WTC11 (cell line): ENCODE results near the gene HHIP. TPM values are rescaled to one million over a fixed set of nuclear protein-coding genes. Genes with fewer than 3 reads are reported as not detected.

ENCODE experiments used
- ATAC-seq: fragments of 200-7000 bp; cut with Tn5 transposase; 2 replicates; pipeline ENCODE4 v1.10.0; 2021; ENCODE audit warnings: mild to moderate bottlenecking, moderate library complexity
- CTCF ChIA-PET: fragments of 300-600 bp; sonication (Branson Sonifier 250); formaldehyde crosslinking; loops from one replicate; lab custom pipeline; 2021; ENCODE audit warnings: antibody characterized with exemption; lab: Charles Lee
- POLR2A ChIA-PET: fragments of 350-600 bp; sonication (Branson Sonifier 250); formaldehyde crosslinking; loops from one replicate; lab custom pipeline; 2021; ENCODE audit warnings: antibody characterized with exemption; lab: Charles Lee
- DNase-seq: peaks from one replicate; pipeline ENCODE4 v3.0.0; 2021; ENCODE audit warnings: low spot score
- H3K27ac Mint-ChIP-seq: 2 replicates; pipeline ENCODE4 v1.8.0; 2021; ENCODE audit warnings: mixed read lengths
- H3K27me3 Mint-ChIP-seq: 2 replicates; pipeline ENCODE4 v1.8.0; 2021; ENCODE audit warnings: low read depth, mild to moderate bottlenecking, moderate library complexity, mixed read lengths
- H3K36me3 Mint-ChIP-seq: 2 replicates; pipeline ENCODE4 v1.8.0; 2021; ENCODE audit warnings: mixed read lengths
- H3K4me1 Mint-ChIP-seq: 2 replicates; pipeline ENCODE4 v1.8.0; 2022; ENCODE audit warnings: mixed read lengths
- H3K4me3 Mint-ChIP-seq: 2 replicates; pipeline ENCODE4 v1.8.0; 2021; ENCODE audit warnings: mild to moderate bottlenecking, moderate library complexity, mixed read lengths
- H3K9me3 Mint-ChIP-seq: 2 replicates; pipeline ENCODE4 v1.8.0; 2021; ENCODE audit warnings: mixed read lengths
- CREM ChIP-seq: sonication (generic); formaldehyde crosslinking; IDR thresholded peaks from 2 replicates; pipeline ENCODE4 v1.8.1; 2022; ENCODE audit warnings: mild to moderate bottlenecking, missing genetic modification reagents, moderate library complexity
- ELF4 ChIP-seq: sonication (generic); formaldehyde crosslinking; IDR thresholded peaks from 2 replicates; pipeline ENCODE4 v1.8.1; 2022; ENCODE audit warnings: low read depth, mild to moderate bottlenecking, moderate library complexity, missing genetic modification reagents
- EMX1 ChIP-seq: fragments of 250-450 bp; sonication (Bioruptor Pico); IDR thresholded peaks from 2 replicates; pipeline ENCODE4 v1.8.0; 2021; ENCODE audit warnings: mild to moderate bottlenecking
- ESRRA ChIP-seq: sonication (generic); formaldehyde crosslinking; IDR thresholded peaks from 2 replicates; pipeline ENCODE4 v1.8.1; 2022; ENCODE audit warnings: mild to moderate bottlenecking, missing genetic modification reagents, borderline replicate concordance
- ETV6 ChIP-seq: sonication (generic); formaldehyde crosslinking; IDR thresholded peaks from 2 replicates; pipeline ENCODE4 v1.8.1; 2022; ENCODE audit warnings: mild to moderate bottlenecking, missing genetic modification reagents
- GRHL2 ChIP-seq: fragments of 250-450 bp; sonication (Bioruptor Pico); IDR thresholded peaks from 2 replicates; pipeline ENCODE4 v1.8.0; 2022; ENCODE audit warnings: mild to moderate bottlenecking, moderate library complexity; ENCODE audit not compliant: insufficient replicate concordance, severe bottlenecking
- GTF2I ChIP-seq: fragments of 250-450 bp; sonication (Bioruptor Pico); conservative IDR thresholded peaks from 2 replicates; pipeline ENCODE4 v1.4.0; 2021; ENCODE audit warnings: mild to moderate bottlenecking
- NFYB ChIP-seq: sonication (generic); formaldehyde crosslinking; conservative IDR thresholded peaks from 2 replicates; pipeline ENCODE4 v1.8.0; 2022; ENCODE audit warnings: low read depth, missing genetic modification reagents
- NR2C2 ChIP-seq: sonication (generic); formaldehyde crosslinking; IDR thresholded peaks from 2 replicates; pipeline ENCODE4 v1.8.0; 2022; ENCODE audit warnings: mild to moderate bottlenecking, missing genetic modification reagents
- RORB ChIP-seq: fragments of 250-450 bp; sonication (Bioruptor Pico); IDR thresholded peaks from 2 replicates; pipeline ENCODE4 v1.9.0; 2021; ENCODE audit warnings: mild to moderate bottlenecking
- SOX15 ChIP-seq: fragments of 250-450 bp; sonication (Bioruptor Pico); IDR thresholded peaks from 2 replicates; pipeline ENCODE4 v1.9.0; 2021; ENCODE audit warnings: mild to moderate bottlenecking
- TCF7 ChIP-seq: sonication (generic); formaldehyde crosslinking; IDR thresholded peaks from 2 replicates; pipeline ENCODE4 v1.8.0; 2022; ENCODE audit warnings: mild to moderate bottlenecking, low read depth, missing genetic modification reagents, moderate library complexity
- ZBTB21 ChIP-seq: sonication (generic); formaldehyde crosslinking; IDR thresholded peaks from 2 replicates; pipeline ENCODE4 v1.8.1; 2023; ENCODE audit warnings: mild to moderate bottlenecking, missing genetic modification reagents, borderline replicate concordance
- ZNF671 ChIP-seq: fragments of 250-450 bp; sonication (Bioruptor Pico); IDR thresholded peaks from 2 replicates; pipeline ENCODE4 v1.8.0; 2021; ENCODE audit warnings: mild to moderate bottlenecking
- total RNA-seq: library from RNA; stranded (reverse); gene quantifications from 3 replicates; pipeline ENCODE4 v1.2.3, GENCODE V29; 2021
- TF ChIP-seq, protein P1 (sequence below): sonication (generic); formaldehyde crosslinking; IDR thresholded peaks from 2 replicates; pipeline ENCODE4 v1.8.1; 2023; ENCODE audit warnings: mild to moderate bottlenecking, missing genetic modification reagents, borderline replicate concordance
- TF ChIP-seq, protein P2 (sequence below): sonication (generic); formaldehyde crosslinking; IDR thresholded peaks from 2 replicates; pipeline ENCODE4 v1.8.1; 2022; ENCODE audit warnings: missing genetic modification reagents, borderline replicate concordance
- TF ChIP-seq, protein P3 (sequence below): sonication (generic); formaldehyde crosslinking; IDR thresholded peaks from 2 replicates; pipeline ENCODE4 v1.8.0; 2023; ENCODE audit warnings: missing genetic modification reagents
- TF ChIP-seq, protein P4 (sequence below): sonication (generic); formaldehyde crosslinking; IDR thresholded peaks from 2 replicates; pipeline ENCODE4 v1.8.0; 2022; ENCODE audit warnings: mild to moderate bottlenecking, missing genetic modification reagents
- TF ChIP-seq, protein P5 (sequence below): sonication (generic); formaldehyde crosslinking; IDR thresholded peaks from 2 replicates; pipeline ENCODE4 v1.8.1; 2022; ENCODE audit warnings: mild to moderate bottlenecking, moderate library complexity, missing genetic modification reagents
- TF ChIP-seq, protein P6 (sequence below): sonication (generic); formaldehyde crosslinking; IDR thresholded peaks from 2 replicates; pipeline ENCODE4 v1.8.1; 2023; ENCODE audit warnings: mild to moderate bottlenecking, missing genetic modification reagents, moderate library complexity
- TF ChIP-seq, protein P7 (sequence below): sonication (generic); formaldehyde crosslinking; IDR thresholded peaks from 2 replicates; pipeline ENCODE4 v1.8.1; 2023; ENCODE audit warnings: mild to moderate bottlenecking, moderate library complexity, missing genetic modification reagents
- TF ChIP-seq, protein P8 (sequence below): sonication (generic); formaldehyde crosslinking; IDR thresholded peaks from 2 replicates; pipeline ENCODE4 v1.8.1; 2023; ENCODE audit warnings: mild to moderate bottlenecking, missing genetic modification reagents
- TF ChIP-seq, protein P9 (sequence below): fragments of 250-450 bp; sonication (Bioruptor Pico); IDR thresholded peaks from 2 replicates; pipeline ENCODE4 v1.9.0; 2021; ENCODE audit warnings: mild to moderate bottlenecking

The HHIP gene
- total RNA-seq, 1 experiment from 2014 or later: 0.22 TPM

DNA sequence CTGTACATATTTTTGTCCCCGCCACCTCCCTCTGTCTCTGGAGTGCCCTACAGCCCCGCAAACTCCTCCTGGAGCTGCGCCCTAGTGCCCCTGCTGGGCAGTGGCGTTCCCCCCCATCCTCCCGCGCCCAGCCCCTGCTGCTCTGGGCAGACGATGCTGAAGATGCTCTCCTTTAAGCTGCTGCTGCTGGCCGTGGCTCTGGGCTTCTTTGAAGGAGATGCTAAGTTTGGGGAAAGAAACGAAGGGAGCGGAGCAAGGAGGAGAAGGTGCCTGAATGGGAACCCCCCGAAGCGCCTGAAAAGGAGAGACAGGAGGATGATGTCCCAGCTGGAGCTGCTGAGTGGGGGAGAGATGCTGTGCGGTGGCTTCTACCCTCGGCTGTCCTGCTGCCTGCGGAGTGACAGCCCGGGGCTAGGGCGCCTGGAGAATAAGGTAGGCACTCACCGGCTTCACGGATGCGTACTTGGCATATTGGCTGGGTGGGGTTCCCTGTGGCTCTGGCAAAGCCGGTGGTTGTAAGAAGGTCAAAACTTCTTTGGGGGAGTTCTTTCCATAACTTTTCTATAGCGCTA, 653 bp downstream of the HHIP start (continued):
- TF ChIP-seq, protein P1, sequence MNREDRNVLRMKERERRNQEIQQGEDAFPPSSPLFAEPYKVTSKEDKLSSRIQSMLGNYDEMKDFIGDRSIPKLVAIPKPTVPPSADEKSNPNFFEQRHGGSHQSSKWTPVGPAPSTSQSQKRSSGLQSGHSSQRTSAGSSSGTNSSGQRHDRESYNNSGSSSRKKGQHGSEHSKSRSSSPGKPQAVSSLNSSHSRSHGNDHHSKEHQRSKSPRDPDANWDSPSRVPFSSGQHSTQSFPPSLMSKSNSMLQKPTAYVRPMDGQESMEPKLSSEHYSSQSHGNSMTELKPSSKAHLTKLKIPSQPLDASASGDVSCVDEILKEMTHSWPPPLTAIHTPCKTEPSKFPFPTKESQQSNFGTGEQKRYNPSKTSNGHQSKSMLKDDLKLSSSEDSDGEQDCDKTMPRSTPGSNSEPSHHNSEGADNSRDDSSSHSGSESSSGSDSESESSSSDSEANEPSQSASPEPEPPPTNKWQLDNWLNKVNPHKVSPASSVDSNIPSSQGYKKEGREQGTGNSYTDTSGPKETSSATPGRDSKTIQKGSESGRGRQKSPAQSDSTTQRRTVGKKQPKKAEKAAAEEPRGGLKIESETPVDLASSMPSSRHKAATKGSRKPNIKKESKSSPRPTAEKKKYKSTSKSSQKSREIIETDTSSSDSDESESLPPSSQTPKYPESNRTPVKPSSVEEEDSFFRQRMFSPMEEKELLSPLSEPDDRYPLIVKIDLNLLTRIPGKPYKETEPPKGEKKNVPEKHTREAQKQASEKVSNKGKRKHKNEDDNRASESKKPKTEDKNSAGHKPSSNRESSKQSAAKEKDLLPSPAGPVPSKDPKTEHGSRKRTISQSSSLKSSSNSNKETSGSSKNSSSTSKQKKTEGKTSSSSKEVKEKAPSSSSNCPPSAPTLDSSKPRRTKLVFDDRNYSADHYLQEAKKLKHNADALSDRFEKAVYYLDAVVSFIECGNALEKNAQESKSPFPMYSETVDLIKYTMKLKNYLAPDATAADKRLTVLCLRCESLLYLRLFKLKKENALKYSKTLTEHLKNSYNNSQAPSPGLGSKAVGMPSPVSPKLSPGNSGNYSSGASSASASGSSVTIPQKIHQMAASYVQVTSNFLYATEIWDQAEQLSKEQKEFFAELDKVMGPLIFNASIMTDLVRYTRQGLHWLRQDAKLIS (CRISPR knock-in tag): no peak
- TF ChIP-seq TCF7 (CRISPR knock-in tag) (no peak), NR2C2 (no peak), NFYB (CRISPR knock-in tag) (no peak), EMX1 (CRISPR knock-in tag) (no peak), ELF4 (CRISPR knock-in tag) (no peak), GRHL2 (CRISPR knock-in tag) (no peak)
- TF ChIP-seq, protein P2, sequence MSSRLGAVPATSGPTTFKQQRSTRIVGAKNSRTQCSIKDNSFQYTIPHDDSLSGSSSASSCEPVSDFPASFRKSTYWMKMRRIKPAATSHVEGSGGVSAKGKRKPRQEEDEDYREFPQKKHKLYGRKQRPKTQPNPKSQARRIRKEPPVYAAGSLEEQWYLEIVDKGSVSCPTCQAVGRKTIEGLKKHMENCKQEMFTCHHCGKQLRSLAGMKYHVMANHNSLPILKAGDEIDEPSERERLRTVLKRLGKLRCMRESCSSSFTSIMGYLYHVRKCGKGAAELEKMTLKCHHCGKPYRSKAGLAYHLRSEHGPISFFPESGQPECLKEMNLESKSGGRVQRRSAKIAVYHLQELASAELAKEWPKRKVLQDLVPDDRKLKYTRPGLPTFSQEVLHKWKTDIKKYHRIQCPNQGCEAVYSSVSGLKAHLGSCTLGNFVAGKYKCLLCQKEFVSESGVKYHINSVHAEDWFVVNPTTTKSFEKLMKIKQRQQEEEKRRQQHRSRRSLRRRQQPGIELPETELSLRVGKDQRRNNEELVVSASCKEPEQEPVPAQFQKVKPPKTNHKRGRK: no peak
- TF ChIP-seq, protein P3, sequence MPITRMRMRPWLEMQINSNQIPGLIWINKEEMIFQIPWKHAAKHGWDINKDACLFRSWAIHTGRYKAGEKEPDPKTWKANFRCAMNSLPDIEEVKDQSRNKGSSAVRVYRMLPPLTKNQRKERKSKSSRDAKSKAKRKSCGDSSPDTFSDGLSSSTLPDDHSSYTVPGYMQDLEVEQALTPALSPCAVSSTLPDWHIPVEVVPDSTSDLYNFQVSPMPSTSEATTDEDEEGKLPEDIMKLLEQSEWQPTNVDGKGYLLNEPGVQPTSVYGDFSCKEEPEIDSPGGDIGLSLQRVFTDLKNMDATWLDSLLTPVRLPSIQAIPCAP (CRISPR knock-in tag): no peak
- TF ChIP-seq, protein P4, sequence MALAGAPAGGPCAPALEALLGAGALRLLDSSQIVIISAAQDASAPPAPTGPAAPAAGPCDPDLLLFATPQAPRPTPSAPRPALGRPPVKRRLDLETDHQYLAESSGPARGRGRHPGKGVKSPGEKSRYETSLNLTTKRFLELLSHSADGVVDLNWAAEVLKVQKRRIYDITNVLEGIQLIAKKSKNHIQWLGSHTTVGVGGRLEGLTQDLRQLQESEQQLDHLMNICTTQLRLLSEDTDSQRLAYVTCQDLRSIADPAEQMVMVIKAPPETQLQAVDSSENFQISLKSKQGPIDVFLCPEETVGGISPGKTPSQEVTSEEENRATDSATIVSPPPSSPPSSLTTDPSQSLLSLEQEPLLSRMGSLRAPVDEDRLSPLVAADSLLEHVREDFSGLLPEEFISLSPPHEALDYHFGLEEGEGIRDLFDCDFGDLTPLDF (CRISPR knock-in tag): no peak

DNA sequence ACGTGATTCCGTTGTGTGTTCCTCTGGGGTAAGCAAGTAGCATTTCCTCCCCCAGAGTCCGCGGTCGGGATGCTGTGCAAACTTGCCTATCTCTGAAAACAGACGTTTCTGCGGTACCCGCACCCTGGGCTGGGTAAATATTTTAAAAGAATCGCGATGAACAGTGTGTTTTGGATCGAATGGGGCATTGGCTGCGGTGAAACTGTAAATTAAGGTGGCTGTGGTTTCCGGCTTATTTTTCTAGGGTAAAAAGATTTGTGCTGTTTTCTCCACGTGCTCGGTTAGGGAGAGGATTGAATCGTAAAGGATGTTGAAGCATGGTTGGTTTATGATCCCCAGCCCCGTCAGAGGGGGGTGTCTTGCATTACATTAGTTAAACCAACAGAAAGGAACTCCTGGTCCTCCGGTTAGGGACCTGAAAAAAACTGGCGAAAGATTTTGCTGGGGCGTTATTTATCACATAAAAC, 1.2 kb downstream of the HHIP start:
- POLR2A ChIA-PET: no interaction called here

More for the DNA sequence above, 1.2 kb downstream of the HHIP start:
- Mint-ChIP-seq H3K9me3 (no peaks in the 10 kb centered on the region), H3K4me3 (peak overlapping the region; percentile 81), H3K4me1 (peaks cover 42% of the 10 kb centered on the region), H3K27ac (no peak overlapping the region), H3K36me3 (no peaks in the 10 kb centered on the region), H3K27me3 (peaks cover 84% of the 10 kb centered on the region)
- DNase-seq (peak; percentile 29), ATAC-seq (peak; percentile 38)
- TF ChIP-seq, protein P5, sequence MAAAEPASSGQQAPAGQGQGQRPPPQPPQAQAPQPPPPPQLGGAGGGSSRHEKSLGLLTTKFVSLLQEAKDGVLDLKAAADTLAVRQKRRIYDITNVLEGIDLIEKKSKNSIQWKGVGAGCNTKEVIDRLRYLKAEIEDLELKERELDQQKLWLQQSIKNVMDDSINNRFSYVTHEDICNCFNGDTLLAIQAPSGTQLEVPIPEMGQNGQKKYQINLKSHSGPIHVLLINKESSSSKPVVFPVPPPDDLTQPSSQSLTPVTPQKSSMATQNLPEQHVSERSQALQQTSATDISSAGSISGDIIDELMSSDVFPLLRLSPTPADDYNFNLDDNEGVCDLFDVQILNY (CRISPR knock-in tag): no peak
- TF ChIP-seq ZNF671 (CRISPR knock-in tag): no peak
- TF ChIP-seq CREM: no peak
- no peak for TF ChIP-seq ETV6
- no peak for TF ChIP-seq ZBTB21 (CRISPR knock-in tag)
- TF ChIP-seq, protein P6, sequence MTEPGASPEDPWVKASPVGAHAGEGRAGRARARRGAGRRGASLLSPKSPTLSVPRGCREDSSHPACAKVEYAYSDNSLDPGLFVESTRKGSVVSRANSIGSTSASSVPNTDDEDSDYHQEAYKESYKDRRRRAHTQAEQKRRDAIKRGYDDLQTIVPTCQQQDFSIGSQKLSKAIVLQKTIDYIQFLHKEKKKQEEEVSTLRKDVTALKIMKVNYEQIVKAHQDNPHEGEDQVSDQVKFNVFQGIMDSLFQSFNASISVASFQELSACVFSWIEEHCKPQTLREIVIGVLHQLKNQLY: no peak
- TF ChIP-seq GTF2I: no peak
- TF ChIP-seq, protein P7, sequence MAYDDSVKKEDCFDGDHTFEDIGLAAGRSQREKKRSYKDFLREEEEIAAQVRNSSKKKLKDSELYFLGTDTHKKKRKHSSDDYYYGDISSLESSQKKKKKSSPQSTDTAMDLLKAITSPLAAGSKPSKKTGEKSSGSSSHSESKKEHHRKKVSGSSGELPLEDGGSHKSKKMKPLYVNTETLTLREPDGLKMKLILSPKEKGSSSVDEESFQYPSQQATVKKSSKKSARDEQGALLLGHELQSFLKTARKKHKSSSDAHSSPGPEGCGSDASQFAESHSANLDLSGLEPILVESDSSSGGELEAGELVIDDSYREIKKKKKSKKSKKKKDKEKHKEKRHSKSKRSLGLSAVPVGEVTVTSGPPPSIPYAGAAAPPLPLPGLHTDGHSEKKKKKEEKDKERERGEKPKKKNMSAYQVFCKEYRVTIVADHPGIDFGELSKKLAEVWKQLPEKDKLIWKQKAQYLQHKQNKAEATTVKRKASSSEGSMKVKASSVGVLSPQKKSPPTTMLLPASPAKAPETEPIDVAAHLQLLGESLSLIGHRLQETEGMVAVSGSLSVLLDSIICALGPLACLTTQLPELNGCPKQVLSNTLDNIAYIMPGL (CRISPR knock-in tag): no peak
- TF ChIP-seq, protein P8, sequence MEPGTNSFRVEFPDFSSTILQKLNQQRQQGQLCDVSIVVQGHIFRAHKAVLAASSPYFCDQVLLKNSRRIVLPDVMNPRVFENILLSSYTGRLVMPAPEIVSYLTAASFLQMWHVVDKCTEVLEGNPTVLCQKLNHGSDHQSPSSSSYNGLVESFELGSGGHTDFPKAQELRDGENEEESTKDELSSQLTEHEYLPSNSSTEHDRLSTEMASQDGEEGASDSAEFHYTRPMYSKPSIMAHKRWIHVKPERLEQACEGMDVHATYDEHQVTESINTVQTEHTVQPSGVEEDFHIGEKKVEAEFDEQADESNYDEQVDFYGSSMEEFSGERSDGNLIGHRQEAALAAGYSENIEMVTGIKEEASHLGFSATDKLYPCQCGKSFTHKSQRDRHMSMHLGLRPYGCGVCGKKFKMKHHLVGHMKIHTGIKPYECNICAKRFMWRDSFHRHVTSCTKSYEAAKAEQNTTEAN (CRISPR knock-in tag): no peak
- no peak for TF ChIP-seq SOX15 (CRISPR knock-in tag)
- TF ChIP-seq RORB (CRISPR knock-in tag): no peak
- TF ChIP-seq, protein P9, sequence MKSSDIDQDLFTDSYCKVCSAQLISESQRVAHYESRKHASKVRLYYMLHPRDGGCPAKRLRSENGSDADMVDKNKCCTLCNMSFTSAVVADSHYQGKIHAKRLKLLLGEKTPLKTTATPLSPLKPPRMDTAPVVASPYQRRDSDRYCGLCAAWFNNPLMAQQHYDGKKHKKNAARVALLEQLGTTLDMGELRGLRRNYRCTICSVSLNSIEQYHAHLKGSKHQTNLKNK (CRISPR knock-in tag): no peak
- no peak for TF ChIP-seq ESRRA (CRISPR knock-in tag)
- CTCF ChIA-PET: no interaction called here
